ENCODE data around the gene STK32A. TPM values are rescaled to one million over a fixed set of nuclear protein-coding genes. Genes with fewer than 3 reads are reported as not detected.
A peak's percentile ranks its signal among the peaks of the same experiment; 100 is the strongest.

The STK32A gene
- total RNA-seq, 1 experiment from 2014 or later = 3.3 TPM

GRCh38 chr5:147411359-147412319 lies 176.8 kb downstream of the STK32A start:
- Mint-ChIP-seq H3K9me3 (ENCODE audit: unreplicated experiment) (no peaks in the 10 kb centered on the region), H3K4me1 (ENCODE audit: insufficient read depth, unreplicated experiment) (no peaks in the 10 kb centered on the region), H3K27me3 (ENCODE audit: insufficient read depth, unreplicated experiment) (no peaks in the 10 kb centered on the region), H3K36me3 (ENCODE audit: insufficient read depth, unreplicated experiment) (no peaks in the 10 kb centered on the region), H3K4me3 (ENCODE audit: unreplicated experiment) (no peak overlapping the region), H3K27ac (ENCODE audit: low read depth, unreplicated experiment) (no peak overlapping the region)
- no TSS peak for BruUV-seq (replicated peaks)
- intact Hi-C loops (cut with micrococcal nuclease) = no loop called here
- DNase-seq (ENCODE audit: unreplicated experiment) = no peak
- POLR2A ChIA-PET = interaction anchor here (0.6 to 1.4 kb wide), 3 partner anchors 7 to 434 kb away, joined by 3 read pairs; no protein-coding TSS in a partner anchor
- no peak for TF ChIP-seq CTCF (IDR thresholded peaks at IDR 0.05; ENCODE audit: unreplicated experiment)
- CTCF ChIA-PET = interaction anchor here (0.6 to 2.7 kb wide), 4 partner anchors 9 to 879 kb away, joined by 3 to 8 read pairs (median 4); no protein-coding TSS in a partner anchor

- BruUV-seq (replicated peaks) = no TSS peak
- intact Hi-C loops (cut with micrococcal nuclease) = no loop called here
- Mint-ChIP-seq H3K27ac (ENCODE audit: low read depth, unreplicated experiment) (no peak overlapping the region), H3K4me1 (ENCODE audit: insufficient read depth, unreplicated experiment) (no peaks in the 10 kb centered on the region), H3K36me3 (ENCODE audit: insufficient read depth, unreplicated experiment) (no peaks in the 10 kb centered on the region), H3K27me3 (ENCODE audit: insufficient read depth, unreplicated experiment) (no peaks in the 10 kb centered on the region), H3K4me3 (ENCODE audit: unreplicated experiment) (no peak overlapping the region), H3K9me3 (ENCODE audit: unreplicated experiment) (no peaks in the 10 kb centered on the region)
- CTCF ChIA-PET = interaction anchor here (0.6 to 2.7 kb wide), 5 partner anchors 9 to 880 kb away, joined by 3 to 8 read pairs (median 4); no protein-coding TSS in a partner anchor
- POLR2A ChIA-PET = interaction anchor here (1.1 to 1.4 kb wide), 2 partner anchors 8 to 13 kb away, joined by 3 read pairs; no protein-coding TSS in a partner anchor
- no peak for TF ChIP-seq CTCF (IDR thresholded peaks at IDR 0.05; ENCODE audit: unreplicated experiment)
- DNase-seq (ENCODE audit: unreplicated experiment) = no peak
These were observed 177.7 kb downstream of the STK32A start for GRCh38 chr5:147412561-147412960.

- H3K4me1 Mint-ChIP-seq (ENCODE audit: insufficient read depth, unreplicated experiment) = no peaks in the 10 kb centered on the region
- no TSS peak for BruUV-seq (replicated peaks)
- no peak overlapping the region for H3K4me3 Mint-ChIP-seq (ENCODE audit: unreplicated experiment)
- no peaks in the 10 kb centered on the region for H3K27me3 Mint-ChIP-seq (ENCODE audit: insufficient read depth, unreplicated experiment)
- POLR2A ChIA-PET = interaction anchor here (1.1 kb wide), 1 partner anchor 9 kb away, joined by 3 read pairs; no protein-coding TSS in a partner anchor
- peak overlapping the region; percentile 3 for H3K27ac Mint-ChIP-seq (ENCODE audit: low read depth, unreplicated experiment)
- CTCF ChIA-PET = interaction anchor here (0.6 to 1.0 kb wide), 3 partner anchors 9 to 879 kb away, joined by 3 to 5 read pairs (median 3); no protein-coding TSS in a partner anchor
- DNase-seq (ENCODE audit: unreplicated experiment) = no peak
- H3K36me3 Mint-ChIP-seq (ENCODE audit: insufficient read depth, unreplicated experiment) = no peaks in the 10 kb centered on the region
- intact Hi-C loops (cut with micrococcal nuclease) = no loop called here
- no peaks in the 10 kb centered on the region for H3K9me3 Mint-ChIP-seq (ENCODE audit: unreplicated experiment)
- TF ChIP-seq CTCF (IDR thresholded peaks at IDR 0.05; ENCODE audit: unreplicated experiment) = no peak
These were observed 178.4 kb downstream of the STK32A start for GRCh38 chr5:147413266-147413665.

- no peak for DNase-seq (ENCODE audit: unreplicated experiment)
- no peaks in the 10 kb centered on the region for H3K36me3 Mint-ChIP-seq (ENCODE audit: insufficient read depth, unreplicated experiment)
- intact Hi-C loops (cut with micrococcal nuclease) = no loop called here
- ChIA-PET POLR2A (interaction anchor here (1.4 kb wide), 1 partner anchor 11 kb away, joined by 4 read pairs; no protein-coding TSS in a partner anchor), CTCF (interaction anchor here (0.7 to 1.3 kb wide), 4 partner anchors 12 to 192 kb away, joined by 3 to 6 read pairs (median 4); no protein-coding TSS in a partner anchor)
- TF ChIP-seq CTCF (IDR thresholded peaks at IDR 0.05; ENCODE audit: unreplicated experiment) = no peak
- H3K9me3 Mint-ChIP-seq (ENCODE audit: unreplicated experiment) = no peaks in the 10 kb centered on the region
- H3K4me3 Mint-ChIP-seq (ENCODE audit: unreplicated experiment) = no peak overlapping the region
- H3K4me1 Mint-ChIP-seq (ENCODE audit: insufficient read depth, unreplicated experiment) = no peaks in the 10 kb centered on the region
- BruUV-seq (replicated peaks) = no TSS peak
- no peaks in the 10 kb centered on the region for H3K27me3 Mint-ChIP-seq (ENCODE audit: insufficient read depth, unreplicated experiment)
- H3K27ac Mint-ChIP-seq (ENCODE audit: low read depth, unreplicated experiment) = no peak overlapping the region
These were observed 180.8 kb downstream of the STK32A start for GRCh38 chr5:147415651-147416050.

Data from MCF 10A (cell line).